Osteoblast (primary cell): ENCODE data around the gene COCH. TPM values are rescaled to one million over a fixed set of nuclear protein-coding genes. Genes with fewer than 3 reads are reported as not detected.

Experiments used
- DNase-seq: peaks from one replicate; pipeline ENCODE4 v3.0.0; 2011; ENCODE audit warnings: low spot score, mixed read lengths; ENCODE audit not compliant: insufficient read length; ENCODE audit errors: missing footprints
- H2AFZ ChIP-seq: 2 replicates; pipeline ENCODE4 v1.6.0; 2011; ENCODE audit warnings: mild to moderate bottlenecking, low read length
- H3K27ac ChIP-seq: 2 replicates; pipeline ENCODE4 v1.5.1; 2011; ENCODE audit warnings: mild to moderate bottlenecking, low read depth, low read length, moderate library complexity
- H3K27me3 ChIP-seq: 2 replicates; pipeline ENCODE4 v1.6.0; 2012; ENCODE audit warnings: mild to moderate bottlenecking, control low read depth, inconsistent platforms, low read length, moderate library complexity; ENCODE audit not compliant: insufficient read depth
- H3K36me3 ChIP-seq: 2 replicates; pipeline ENCODE4 v1.5.1; 2011; ENCODE audit warnings: mild to moderate bottlenecking, low read length, control low read depth, moderate library complexity; ENCODE audit not compliant: insufficient read depth
- H3K4me1 ChIP-seq: 2 replicates; pipeline ENCODE4 v1.5.1; 2011; ENCODE audit warnings: mild to moderate bottlenecking, low read length, control low read depth, moderate library complexity; ENCODE audit not compliant: insufficient read depth
- H3K4me2 ChIP-seq: 2 replicates; pipeline ENCODE4 v1.6.0; 2011; ENCODE audit warnings: mild to moderate bottlenecking, low read length; ENCODE audit not compliant: insufficient read depth
- H3K4me3 ChIP-seq: fragments of 200-600 bp; sonication (generic); 3 replicates; pipeline ENCODE4 v1.5.1; 2012; ENCODE audit warnings: mild to moderate bottlenecking, low read length, inconsistent platforms; ENCODE audit not compliant: insufficient read depth
- H3K79me2 ChIP-seq: 2 replicates; pipeline ENCODE4 v1.6.0; 2012; ENCODE audit warnings: mild to moderate bottlenecking, low read length, control low read depth, inconsistent platforms; ENCODE audit not compliant: insufficient read depth
- H3K9me3 ChIP-seq: 2 replicates; pipeline ENCODE4 v1.5.1; 2011; ENCODE audit warnings: low read depth, low read length, control low read depth
- H4K20me1 ChIP-seq: 2 replicates; pipeline ENCODE4 v1.6.0; 2012; ENCODE audit warnings: mild to moderate bottlenecking, low read length, control low read depth; ENCODE audit not compliant: insufficient read depth
- CTCF ChIP-seq: IDR thresholded peaks from 2 replicates; pipeline ENCODE4 v1.5.1; 2011; ENCODE audit warnings: mild to moderate bottlenecking, low read depth, low read length, moderate library complexity; ENCODE audit errors: extremely low read depth
- total RNA-seq: library from RNA; depleted of rRNA; stranded (reverse); fragments of >200 nt; gene quantifications from 2 replicates; pipeline ENCODE4 v1.2.3, GENCODE V29; 2012

Gene COCH
- total RNA-seq, 1 donor, result 1.1 TPM

- H3K79me2 ChIP-seq, result no peaks in the 10 kb centered on the region
These were observed 33.3 kb downstream of the COCH start for GRCh38 chr14:30907659-30908057.

GRCh38 chr14:30908826-30909225 lies 34.5 kb downstream of the COCH start:
- Histone ChIP-seq H3K4me3 (no peak overlapping the region), H3K27ac (no peak overlapping the region)
- no peak for TF ChIP-seq CTCF

More at GRCh38 chr14:30907659-30908057, 33.3 kb downstream of the COCH start:
- Histone ChIP-seq H4K20me1 (no peaks in the 10 kb centered on the region), H3K4me3 (no peak overlapping the region), H3K27ac (no peak overlapping the region), H3K36me3 (peaks cover 43% of the 10 kb centered on the region), H3K4me2 (no peak overlapping the region), H3K4me1 (no peaks in the 10 kb centered on the region), H3K27me3 (no peaks in the 10 kb centered on the region), H3K9me3 (no peaks in the 10 kb centered on the region), H2AFZ (no peak overlapping the region)
- no peak for DNase-seq
- TF ChIP-seq CTCF, result no peak

GRCh38 chr14:30914812-30915211 lies 40.5 kb downstream of the COCH start:
- H2AFZ ChIP-seq, result no peak overlapping the region
- H4K20me1 ChIP-seq, result peaks cover 3% of the 10 kb centered on the region
- H3K4me2 ChIP-seq, result no peak overlapping the region
- no peak overlapping the region for H3K27ac ChIP-seq
- no peak for DNase-seq
- no peak overlapping the region for H3K4me3 ChIP-seq
- H3K36me3 ChIP-seq, result peaks cover 19% of the 10 kb centered on the region
- no peaks in the 10 kb centered on the region for H3K27me3 ChIP-seq
- H3K9me3 ChIP-seq, result no peaks in the 10 kb centered on the region
- TF ChIP-seq CTCF, result no peak
- peaks cover 6% of the 10 kb centered on the region for H3K79me2 ChIP-seq
- H3K4me1 ChIP-seq, result peaks cover 2% of the 10 kb centered on the region

More at GRCh38 chr14:30908826-30909225, 34.5 kb downstream of the COCH start:
- no peaks in the 10 kb centered on the region for H4K20me1 ChIP-seq
- H2AFZ ChIP-seq, result no peak overlapping the region
- H3K4me1 ChIP-seq, result no peaks in the 10 kb centered on the region
- H3K27me3 ChIP-seq, result no peaks in the 10 kb centered on the region
- peaks cover 39% of the 10 kb centered on the region for H3K36me3 ChIP-seq
- no peaks in the 10 kb centered on the region for H3K9me3 ChIP-seq
- DNase-seq, result no peak
- no peak overlapping the region for H3K4me2 ChIP-seq
- no peaks in the 10 kb centered on the region for H3K79me2 ChIP-seq

GRCh38 chr14:30915596-30915995 lies 41.2 kb downstream of the COCH start:
- H3K27me3 ChIP-seq, result no peaks in the 10 kb centered on the region
- H3K9me3 ChIP-seq, result no peaks in the 10 kb centered on the region
- no peak overlapping the region for H3K4me3 ChIP-seq
- DNase-seq, result no peak
- H3K27ac ChIP-seq, result no peak overlapping the region
- H3K79me2 ChIP-seq, result peaks cover 9% of the 10 kb centered on the region
- no peak for TF ChIP-seq CTCF
- no peak overlapping the region for H3K4me2 ChIP-seq
- H2AFZ ChIP-seq, result no peak overlapping the region
- peaks cover 2% of the 10 kb centered on the region for H3K4me1 ChIP-seq
- H4K20me1 ChIP-seq, result peaks cover 3% of the 10 kb centered on the region
- peaks cover 16% of the 10 kb centered on the region for H3K36me3 ChIP-seq
